ENCODE data around the gene MAP4K5.

Gene MAP4K5

DNA sequence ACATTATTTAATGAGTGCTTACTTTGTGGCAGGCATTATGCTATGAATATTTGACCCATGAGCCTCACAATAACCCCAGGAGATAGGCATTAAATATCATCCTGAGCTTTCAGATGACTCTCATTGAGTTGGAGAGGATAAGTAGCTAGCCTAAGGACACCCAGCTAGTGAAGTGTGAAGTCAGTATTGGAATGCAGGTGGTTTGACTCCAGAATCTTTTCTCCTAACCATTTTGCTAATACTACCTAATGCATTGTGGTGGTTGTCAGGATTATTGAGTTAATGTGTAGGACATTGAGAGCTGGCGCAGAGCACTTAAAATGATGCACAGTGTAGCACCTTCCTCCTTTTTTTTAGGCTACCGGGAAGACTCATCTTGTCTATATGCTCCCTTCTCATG is 131.9 kb downstream of the MAP4K5 start:
- TF ChIP-seq OSR1 (CRISPR knock-in tag; IDR thresholded peaks at IDR 0.05) (no peak), PATZ1 (CRISPR knock-in tag; IDR thresholded peaks at IDR 0.05; ENCODE audit: borderline replicate concordance) (no peak), CREB5 (CRISPR knock-in tag; IDR thresholded peaks at IDR 0.05; ENCODE audit: low read depth) (no peak), TOX (CRISPR knock-in tag; IDR thresholded peaks at IDR 0.05; ENCODE audit: borderline replicate concordance) (no peak), ZNF70 (CRISPR knock-in tag; IDR thresholded peaks at IDR 0.05) (no peak), GLIS3 (CRISPR knock-in tag; IDR thresholded peaks at IDR 0.05) (no peak), ZNF8 (CRISPR knock-in tag; IDR thresholded peaks at IDR 0.05) (no peak)
- TF ChIP-seq, protein P1, sequence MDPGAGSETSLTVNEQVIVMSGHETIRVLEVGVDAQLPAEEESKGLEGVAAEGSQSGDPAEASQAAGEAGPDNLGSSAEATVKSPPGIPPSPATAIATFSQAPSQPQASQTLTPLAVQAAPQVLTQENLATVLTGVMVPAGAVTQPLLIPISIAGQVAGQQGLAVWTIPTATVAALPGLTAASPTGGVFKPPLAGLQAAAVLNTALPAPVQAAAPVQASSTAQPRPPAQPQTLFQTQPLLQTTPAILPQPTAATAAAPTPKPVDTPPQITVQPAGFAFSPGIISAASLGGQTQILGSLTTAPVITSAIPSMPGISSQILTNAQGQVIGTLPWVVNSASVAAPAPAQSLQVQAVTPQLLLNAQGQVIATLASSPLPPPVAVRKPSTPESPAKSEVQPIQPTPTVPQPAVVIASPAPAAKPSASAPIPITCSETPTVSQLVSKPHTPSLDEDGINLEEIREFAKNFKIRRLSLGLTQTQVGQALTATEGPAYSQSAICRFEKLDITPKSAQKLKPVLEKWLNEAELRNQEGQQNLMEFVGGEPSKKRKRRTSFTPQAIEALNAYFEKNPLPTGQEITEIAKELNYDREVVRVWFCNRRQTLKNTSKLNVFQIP (CRISPR knock-in tag; IDR thresholded peaks at IDR 0.05; ENCODE audit: borderline replicate concordance, low read depth) = no peak
- TF ChIP-seq, protein P2, sequence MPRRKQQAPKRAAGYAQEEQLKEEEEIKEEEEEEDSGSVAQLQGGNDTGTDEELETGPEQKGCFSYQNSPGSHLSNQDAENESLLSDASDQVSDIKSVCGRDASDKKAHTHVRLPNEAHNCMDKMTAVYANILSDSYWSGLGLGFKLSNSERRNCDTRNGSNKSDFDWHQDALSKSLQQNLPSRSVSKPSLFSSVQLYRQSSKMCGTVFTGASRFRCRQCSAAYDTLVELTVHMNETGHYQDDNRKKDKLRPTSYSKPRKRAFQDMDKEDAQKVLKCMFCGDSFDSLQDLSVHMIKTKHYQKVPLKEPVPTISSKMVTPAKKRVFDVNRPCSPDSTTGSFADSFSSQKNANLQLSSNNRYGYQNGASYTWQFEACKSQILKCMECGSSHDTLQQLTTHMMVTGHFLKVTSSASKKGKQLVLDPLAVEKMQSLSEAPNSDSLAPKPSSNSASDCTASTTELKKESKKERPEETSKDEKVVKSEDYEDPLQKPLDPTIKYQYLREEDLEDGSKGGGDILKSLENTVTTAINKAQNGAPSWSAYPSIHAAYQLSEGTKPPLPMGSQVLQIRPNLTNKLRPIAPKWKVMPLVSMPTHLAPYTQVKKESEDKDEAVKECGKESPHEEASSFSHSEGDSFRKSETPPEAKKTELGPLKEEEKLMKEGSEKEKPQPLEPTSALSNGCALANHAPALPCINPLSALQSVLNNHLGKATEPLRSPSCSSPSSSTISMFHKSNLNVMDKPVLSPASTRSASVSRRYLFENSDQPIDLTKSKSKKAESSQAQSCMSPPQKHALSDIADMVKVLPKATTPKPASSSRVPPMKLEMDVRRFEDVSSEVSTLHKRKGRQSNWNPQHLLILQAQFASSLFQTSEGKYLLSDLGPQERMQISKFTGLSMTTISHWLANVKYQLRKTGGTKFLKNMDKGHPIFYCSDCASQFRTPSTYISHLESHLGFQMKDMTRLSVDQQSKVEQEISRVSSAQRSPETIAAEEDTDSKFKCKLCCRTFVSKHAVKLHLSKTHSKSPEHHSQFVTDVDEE (CRISPR knock-in tag; IDR thresholded peaks at IDR 0.05) = no peak

DNA sequence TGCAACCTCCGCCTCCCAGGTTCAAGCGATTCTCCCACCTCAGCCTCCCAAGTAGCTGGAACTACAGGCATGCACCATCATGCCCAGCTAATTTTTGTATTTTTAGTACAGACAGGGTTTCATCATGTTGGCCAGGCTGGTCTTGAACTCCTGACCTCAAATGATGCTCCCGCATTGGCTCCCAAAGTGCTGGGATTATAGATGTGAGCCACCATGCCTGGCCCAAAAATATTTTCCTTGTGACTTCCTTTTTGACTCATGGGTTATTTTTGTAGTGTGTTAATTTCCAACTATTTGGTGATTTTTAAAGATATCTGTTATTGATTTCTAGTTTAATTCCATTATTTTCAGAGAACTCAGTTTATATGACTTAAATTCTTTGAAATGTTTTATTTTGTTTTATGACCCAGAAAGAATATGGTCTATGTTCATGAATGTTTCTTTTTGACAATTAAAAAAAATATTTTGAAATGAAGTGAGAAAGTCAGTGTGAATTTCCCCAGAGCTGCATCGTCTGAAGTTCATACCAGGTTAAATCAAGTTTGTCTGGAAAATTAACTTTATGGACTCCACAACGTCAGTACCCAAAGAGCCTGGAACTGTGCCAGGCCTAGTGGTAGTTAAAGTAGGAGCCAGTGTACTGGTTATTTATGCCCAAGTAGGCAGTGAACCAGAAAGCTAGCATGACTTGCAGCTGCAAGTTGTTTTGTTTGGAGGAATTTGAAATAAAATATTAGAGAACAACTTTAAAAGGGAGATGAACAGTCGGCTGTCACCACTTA is 132.9 kb downstream of the MAP4K5 start:
- TF ChIP-seq SNAI2 (CRISPR knock-in tag; IDR thresholded peaks at IDR 0.05) (no peak), ZFP30 (CRISPR knock-in tag; IDR thresholded peaks at IDR 0.05) (no peak), ZNF70 (CRISPR knock-in tag; IDR thresholded peaks at IDR 0.05) (no peak), ZNF565 (CRISPR knock-in tag; conservative IDR thresholded peaks at IDR 0.05; ENCODE audit: low read depth) (no peak), ZNF8 (CRISPR knock-in tag; IDR thresholded peaks at IDR 0.05) (no peak), GLIS3 (CRISPR knock-in tag; IDR thresholded peaks at IDR 0.05) (no peak), ESRRG (CRISPR knock-in tag; IDR thresholded peaks at IDR 0.05) (no peak)
- ATAC-seq = no peak

More for the DNA sequence above, 131.9 kb downstream of the MAP4K5 start:
- ATAC-seq = no peak

GRCh38 chr14:50398189-50398580 is 134.2 kb downstream of the MAP4K5 start:
- no peak for ATAC-seq
- TF ChIP-seq CSDC2 (CRISPR knock-in tag; IDR thresholded peaks at IDR 0.05) = no peak
- TF ChIP-seq ZC3H10 (CRISPR knock-in tag; IDR thresholded peaks at IDR 0.05) = no peak
- no peak for TF ChIP-seq BACH2 (CRISPR knock-in tag; IDR thresholded peaks at IDR 0.05; ENCODE audit: borderline replicate concordance)
- TF ChIP-seq TOX (CRISPR knock-in tag; IDR thresholded peaks at IDR 0.05; ENCODE audit: borderline replicate concordance) = no peak
- no peak for TF ChIP-seq CREB5 (CRISPR knock-in tag; IDR thresholded peaks at IDR 0.05; ENCODE audit: low read depth)

GRCh38 chr14:50397390-50398188 is 134.8 kb downstream of the MAP4K5 start:
- no peak for TF ChIP-seq ZFP30 (CRISPR knock-in tag; IDR thresholded peaks at IDR 0.05)
- peak; percentile 24 for ATAC-seq
